ENCODE data around the gene TEX29.

DNA sequence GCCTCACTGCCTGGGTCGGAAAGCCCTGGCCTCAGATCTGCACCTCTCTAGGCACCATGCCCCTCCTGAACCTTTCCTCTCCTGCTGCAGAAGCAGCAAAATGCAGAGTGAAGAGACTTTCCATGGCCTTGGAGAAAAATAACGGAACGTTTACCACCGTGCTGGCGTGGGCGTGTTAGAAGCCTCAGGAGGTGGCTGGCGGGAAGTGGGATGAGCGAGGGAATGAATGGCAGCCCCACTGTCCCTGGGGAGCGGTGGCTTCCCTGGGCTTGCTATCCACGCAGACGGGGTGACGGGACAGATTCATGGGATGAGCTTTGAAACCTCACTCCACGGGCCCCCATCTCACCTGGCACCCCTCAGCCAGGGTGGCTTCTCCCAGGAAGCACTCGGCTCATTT is 4.3 kb downstream of the TEX29 start:
- TF ChIP-seq, protein P1, sequence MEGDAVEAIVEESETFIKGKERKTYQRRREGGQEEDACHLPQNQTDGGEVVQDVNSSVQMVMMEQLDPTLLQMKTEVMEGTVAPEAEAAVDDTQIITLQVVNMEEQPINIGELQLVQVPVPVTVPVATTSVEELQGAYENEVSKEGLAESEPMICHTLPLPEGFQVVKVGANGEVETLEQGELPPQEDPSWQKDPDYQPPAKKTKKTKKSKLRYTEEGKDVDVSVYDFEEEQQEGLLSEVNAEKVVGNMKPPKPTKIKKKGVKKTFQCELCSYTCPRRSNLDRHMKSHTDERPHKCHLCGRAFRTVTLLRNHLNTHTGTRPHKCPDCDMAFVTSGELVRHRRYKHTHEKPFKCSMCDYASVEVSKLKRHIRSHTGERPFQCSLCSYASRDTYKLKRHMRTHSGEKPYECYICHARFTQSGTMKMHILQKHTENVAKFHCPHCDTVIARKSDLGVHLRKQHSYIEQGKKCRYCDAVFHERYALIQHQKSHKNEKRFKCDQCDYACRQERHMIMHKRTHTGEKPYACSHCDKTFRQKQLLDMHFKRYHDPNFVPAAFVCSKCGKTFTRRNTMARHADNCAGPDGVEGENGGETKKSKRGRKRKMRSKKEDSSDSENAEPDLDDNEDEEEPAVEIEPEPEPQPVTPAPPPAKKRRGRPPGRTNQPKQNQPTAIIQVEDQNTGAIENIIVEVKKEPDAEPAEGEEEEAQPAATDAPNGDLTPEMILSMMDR (IDR thresholded peaks at IDR 0.05; ENCODE audit: insufficient read depth, low read length, poor library complexity, severe bottlenecking): no peak
- no peak for TF ChIP-seq EZH2phosphoT487 (conservative IDR thresholded peaks at IDR 0.05; ENCODE audit: low read length)

Measured in SU-DHL-6 (cell line).